WERI-Rb-1 (cell line): ENCODE data around the gene PDIA4.
"Not testable (repeated sequence)": the region's sequence is repeated elsewhere in the genome, so short reads cannot be mapped to it uniquely, and the experiment has no call there.

Source experiments
- DNase-seq: peaks from one replicate; pipeline ENCODE4 v3.0.0-alpha.2; 2020
- H3K27ac ChIP-seq: fragments of 250-450 bp; sonication (Bioruptor Pico); 2 replicates; pipeline ENCODE4 v1.5.1; 2020; ENCODE audit warnings: mild to moderate bottlenecking, moderate library complexity
- H3K27me3 ChIP-seq: fragments of 250-450 bp; sonication (Bioruptor Pico); 2 replicates; pipeline ENCODE4 v1.5.1; 2021; ENCODE audit warnings: mild to moderate bottlenecking, low read depth, moderate library complexity; ENCODE audit not compliant: insufficient read depth, severe bottlenecking
- H3K36me3 ChIP-seq: fragments of 250-450 bp; sonication (Bioruptor Pico); 2 replicates; pipeline ENCODE4 v1.5.1; 2020; ENCODE audit warnings: mild to moderate bottlenecking, moderate library complexity
- H3K4me3 ChIP-seq: 2 replicates; pipeline ENCODE4 v1.5.1; 2011; ENCODE audit warnings: low read depth, mild to moderate bottlenecking, control low read depth, low read length
- H3K9me3 ChIP-seq: fragments of 250-450 bp; sonication (Bioruptor Pico); 2 replicates; pipeline ENCODE4 v1.5.1; 2021; ENCODE audit warnings: mild to moderate bottlenecking, moderate library complexity; ENCODE audit not compliant: severe bottlenecking
- CTCF ChIP-seq: IDR thresholded peaks from 2 replicates; pipeline ENCODE4 v1.5.1; 2011; ENCODE audit warnings: low read depth, mild to moderate bottlenecking, control low read depth, inconsistent platforms, low read length

Gene PDIA4

GRCh38 chr7:149043936-149044335, 15.6 kb upstream of the PDIA4 start:
- Histone ChIP-seq H3K4me3 (no peak overlapping the region), H3K27me3 (no peaks in the 10 kb centered on the region), H3K9me3 (no peaks in the 10 kb centered on the region), H3K27ac (no peak overlapping the region), H3K36me3 (no peaks in the 10 kb centered on the region)
- DNase-seq, result no peak
- TF ChIP-seq CTCF, result no peak

DNA sequence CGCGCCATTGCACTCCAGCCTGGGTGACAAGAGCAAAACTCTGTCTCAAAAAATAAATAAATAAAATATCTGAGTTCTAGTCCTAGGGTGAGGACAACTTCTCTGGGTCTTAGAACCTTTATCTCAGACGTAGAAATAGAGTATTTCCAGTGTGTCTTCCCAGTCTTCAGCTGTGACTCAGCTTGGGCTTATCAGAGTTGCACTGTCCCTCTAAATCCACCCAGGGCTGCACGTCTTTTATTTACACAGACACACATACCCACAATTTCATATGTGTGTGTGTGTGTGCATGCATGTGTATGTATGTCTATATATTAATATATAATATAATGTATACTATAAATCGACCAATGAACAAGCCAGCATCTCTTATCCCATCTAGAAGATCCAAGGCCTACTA, 13.0 kb upstream of the PDIA4 start:
- TF ChIP-seq CTCF, result no peak
- Histone ChIP-seq H3K9me3 (peaks cover 2% of the 10 kb centered on the region), H3K4me3 (no peak overlapping the region), H3K27me3 (no peaks in the 10 kb centered on the region), H3K36me3 (no peaks in the 10 kb centered on the region), H3K27ac (no peak overlapping the region)
- no peak for DNase-seq

DNA sequence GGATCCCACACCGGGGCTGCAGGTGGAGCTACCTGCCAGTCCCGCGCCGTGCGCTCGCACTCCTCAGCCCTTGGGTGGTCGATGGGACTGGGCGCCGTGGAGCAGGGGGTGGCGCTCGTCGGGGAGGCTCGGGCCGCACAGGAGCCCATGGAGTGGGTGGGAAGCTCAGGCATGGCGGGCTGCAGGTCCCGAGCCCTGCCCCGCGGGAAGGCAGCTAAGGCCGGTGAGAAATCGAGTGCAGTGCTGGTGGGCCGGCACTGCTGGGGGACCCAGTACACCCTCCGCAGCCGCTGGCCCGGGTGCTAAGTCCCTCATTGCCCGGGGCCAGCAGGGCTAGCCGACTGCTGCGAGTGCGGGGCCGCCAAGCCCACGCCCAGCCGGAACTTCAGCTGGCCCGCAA, 10.3 kb upstream of the PDIA4 start:
- H3K27me3 ChIP-seq, H3K4me3 ChIP-seq, H3K36me3 ChIP-seq, H3K9me3 ChIP-seq, DNase-seq, H3K27ac ChIP-seq: not testable (repeated sequence)

GRCh38 chr7:149036676-149037075, 8.4 kb upstream of the PDIA4 start:
- Histone ChIP-seq H3K9me3 (peaks cover 11% of the 10 kb centered on the region), H3K27ac (no peak overlapping the region), H3K36me3 (no peaks in the 10 kb centered on the region), H3K4me3 (no peak overlapping the region), H3K27me3 (no peaks in the 10 kb centered on the region)
- DNase-seq, result no peak
- no peak for TF ChIP-seq CTCF

DNA sequence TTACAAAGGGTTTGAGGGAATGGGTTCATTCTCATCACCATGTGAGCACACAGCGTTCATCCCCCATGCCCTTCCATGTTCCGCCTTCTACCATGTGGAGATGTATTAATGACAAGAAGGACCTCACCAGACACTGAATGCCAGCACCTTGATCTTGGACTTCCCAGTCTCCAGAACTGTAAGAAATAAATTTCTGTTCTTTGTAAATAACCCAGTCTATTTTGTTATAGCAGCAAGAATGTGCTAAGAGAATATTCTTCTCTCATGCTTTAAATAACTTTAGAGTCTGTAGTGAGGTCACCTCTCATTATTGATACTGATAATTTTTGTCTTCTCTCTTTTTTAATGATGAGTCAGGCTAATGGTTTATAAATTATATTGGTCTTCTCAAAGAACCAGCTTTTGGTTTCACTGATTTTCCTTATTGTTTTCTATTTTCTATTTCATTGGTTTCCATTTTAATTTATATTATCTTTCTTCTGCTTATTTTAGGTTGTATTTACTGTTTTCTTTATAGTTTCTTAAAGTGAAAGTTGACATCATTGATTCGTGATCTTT, 3.1 kb upstream of the PDIA4 start:
- Histone ChIP-seq H3K27ac (no peak overlapping the region), H3K27me3 (no peaks in the 10 kb centered on the region), H3K9me3 (peaks cover 10% of the 10 kb centered on the region), H3K36me3 (peaks cover 3% of the 10 kb centered on the region; the same call in 1 of the 2 replicates), H3K4me3 (no peak overlapping the region)
- no peak for DNase-seq
- no peak for TF ChIP-seq CTCF

DNA sequence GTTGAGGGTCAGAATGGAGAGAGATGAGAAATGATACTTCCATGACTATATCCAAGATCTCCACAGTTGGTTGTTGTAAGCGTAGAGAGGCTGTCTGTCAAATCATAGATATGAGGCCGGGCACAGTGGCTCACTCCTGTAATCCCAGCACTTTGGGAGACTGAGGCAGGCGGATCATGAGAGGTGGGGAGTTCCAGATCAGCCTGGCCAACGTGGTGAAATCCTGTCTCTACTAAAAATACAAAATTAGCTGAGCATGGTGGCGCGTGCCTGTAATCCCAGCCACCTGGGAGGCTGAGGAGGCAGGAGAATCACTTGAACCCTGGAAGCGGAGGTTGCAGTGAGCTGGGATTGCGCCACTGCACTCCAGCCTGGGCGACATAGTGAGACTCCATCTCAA, 2.1 kb upstream of the PDIA4 start:
- not testable (repeated sequence) for H3K27me3 ChIP-seq, H3K9me3 ChIP-seq, H3K4me3 ChIP-seq, H3K27ac ChIP-seq, DNase-seq, H3K36me3 ChIP-seq

DNA sequence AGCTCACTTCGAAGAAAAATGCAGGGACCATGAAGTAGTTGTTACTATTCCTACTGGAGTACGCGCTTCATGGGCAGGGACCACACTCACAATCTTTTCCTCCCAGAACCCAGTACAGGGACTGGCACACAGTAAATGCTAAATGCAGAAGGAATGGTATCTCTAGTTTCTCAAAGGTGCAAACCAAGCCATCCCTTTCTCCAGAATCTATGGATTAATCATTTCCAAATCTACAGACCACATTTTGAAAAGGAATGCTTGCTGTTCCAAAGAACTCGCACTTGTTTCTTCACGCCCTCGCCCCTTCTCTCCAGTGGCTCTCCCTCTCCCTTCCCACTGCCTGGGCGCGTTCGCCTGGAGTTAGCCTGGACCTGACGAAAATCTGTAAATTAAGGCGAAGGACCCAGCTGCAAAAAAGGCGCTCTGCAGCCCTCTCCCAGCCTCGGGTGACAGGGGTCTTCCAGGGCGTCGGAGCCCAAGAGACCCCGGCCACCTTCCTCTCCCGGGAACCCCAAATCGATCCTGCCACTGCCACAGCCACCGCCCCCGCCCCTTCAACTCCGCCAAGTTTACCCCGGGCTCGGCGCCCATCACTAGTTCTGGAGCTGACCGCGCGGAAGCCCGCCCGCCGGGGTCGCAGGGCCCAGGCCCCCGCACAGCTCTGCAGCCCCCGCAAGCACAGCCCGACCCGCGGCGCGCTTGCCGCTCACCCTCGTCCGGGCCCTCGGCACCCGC, 527 bp downstream of the PDIA4 start:
- H3K4me3 ChIP-seq, result peak overlapping the region; percentile 67
- H3K36me3 ChIP-seq, result peaks cover 24% of the 10 kb centered on the region
- no peak for DNase-seq
- peak overlapping the region; percentile 97 for H3K27ac ChIP-seq
- H3K9me3 ChIP-seq, result peaks cover 3% of the 10 kb centered on the region
- no peak for TF ChIP-seq CTCF
- no peaks in the 10 kb centered on the region for H3K27me3 ChIP-seq
